Upper lobe of left lung (tissue), 4 donors: Measurements from ENCODE around the gene MARCO.

Experiments used
- POLR2A ChIP-seq, 4 donors: fragments of 450-650 bp; IDR thresholded peaks; one replicate each; pipeline ENCODE4 v1.5.1; 2016 to 2017; ENCODE audit warnings: antibody characterized with exemption in 4 of 4, mild to moderate bottlenecking in 2 of 4
- POLR2AphosphoS5 ChIP-seq, 2 donors: sonication (generic); formaldehyde crosslinking; IDR thresholded peaks; one replicate each; pipeline ENCODE4 v1.5.1; 2017; ENCODE audit warnings: antibody characterized with exemption in 2 of 2
- TF ChIP-seq, protein P1 (sequence below), 6 experiments: fragments of 450-650 bp in 4 of 6; fragments of 200-600 bp in 2 of 6; sonication (generic) in 2 of 6; IDR thresholded peaks; one replicate each; pipeline ENCODE4 v1.5.1; 2016 to 2019; ENCODE audit warnings: antibody characterized with exemption in 6 of 6

DNA sequence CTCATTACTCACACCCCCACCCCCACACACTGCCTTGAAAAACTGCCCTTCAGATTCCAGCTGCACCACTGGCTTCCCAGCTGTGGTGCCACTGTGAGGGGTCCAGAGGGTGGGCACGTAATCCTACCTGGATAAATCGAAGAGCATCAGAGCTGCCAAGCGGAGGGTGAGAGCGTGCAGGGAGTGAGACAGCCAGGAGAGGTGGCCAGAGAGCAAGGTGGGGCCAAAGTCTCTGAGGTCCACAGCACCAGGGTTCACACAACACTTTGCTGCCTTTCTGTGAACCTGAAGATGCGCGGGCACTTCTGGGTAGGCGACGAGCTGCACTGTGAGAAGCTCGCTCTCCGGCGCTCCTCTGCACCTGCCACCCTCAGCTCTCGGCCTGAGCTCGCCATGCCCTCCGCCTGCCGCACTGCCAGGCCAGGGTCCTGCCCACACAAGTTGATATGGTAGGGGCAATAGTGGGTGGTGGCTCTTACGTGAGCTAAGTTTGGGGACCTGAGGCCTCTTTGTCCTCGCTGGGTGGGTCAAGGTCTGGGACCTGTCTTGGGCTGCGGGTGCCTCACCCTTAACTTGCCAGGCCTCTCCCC lies 83.9 kb downstream of the MARCO start:
- TF ChIP-seq POLR2A (IDR thresholded peaks at IDR 0.05) (no peak), POLR2AphosphoS5 (IDR thresholded peaks at IDR 0.05) (no peak)
- TF ChIP-seq, protein P1, sequence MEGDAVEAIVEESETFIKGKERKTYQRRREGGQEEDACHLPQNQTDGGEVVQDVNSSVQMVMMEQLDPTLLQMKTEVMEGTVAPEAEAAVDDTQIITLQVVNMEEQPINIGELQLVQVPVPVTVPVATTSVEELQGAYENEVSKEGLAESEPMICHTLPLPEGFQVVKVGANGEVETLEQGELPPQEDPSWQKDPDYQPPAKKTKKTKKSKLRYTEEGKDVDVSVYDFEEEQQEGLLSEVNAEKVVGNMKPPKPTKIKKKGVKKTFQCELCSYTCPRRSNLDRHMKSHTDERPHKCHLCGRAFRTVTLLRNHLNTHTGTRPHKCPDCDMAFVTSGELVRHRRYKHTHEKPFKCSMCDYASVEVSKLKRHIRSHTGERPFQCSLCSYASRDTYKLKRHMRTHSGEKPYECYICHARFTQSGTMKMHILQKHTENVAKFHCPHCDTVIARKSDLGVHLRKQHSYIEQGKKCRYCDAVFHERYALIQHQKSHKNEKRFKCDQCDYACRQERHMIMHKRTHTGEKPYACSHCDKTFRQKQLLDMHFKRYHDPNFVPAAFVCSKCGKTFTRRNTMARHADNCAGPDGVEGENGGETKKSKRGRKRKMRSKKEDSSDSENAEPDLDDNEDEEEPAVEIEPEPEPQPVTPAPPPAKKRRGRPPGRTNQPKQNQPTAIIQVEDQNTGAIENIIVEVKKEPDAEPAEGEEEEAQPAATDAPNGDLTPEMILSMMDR (IDR thresholded peaks at IDR 0.05): no peak
